HCT116 (cell line): ENCODE measurements around the gene G6PD. TPM values are rescaled to one million over a fixed set of nuclear protein-coding genes. Genes with fewer than 3 reads are reported as not detected.

ENCODE experiments used
- ATAC-seq: fragments of 200-7000 bp; cut with Tn5 transposase; 2 replicates; pipeline ENCODE4 v1.9.1; 2020; ENCODE audit warnings: mild to moderate bottlenecking, moderate library complexity
- BruUV-seq: library from RNA; stranded (reverse); fragments of 400-500 nt; replicated peaks from 2 replicates; lab custom pipeline; 2021; lab: Mats Ljungman, UMichigan
- CTCF ChIA-PET: fragments of 300-600 bp; sonication (Branson Sonifier 250); formaldehyde crosslinking; loops from one replicate; lab custom pipeline; 2021; ENCODE audit warnings: antibody characterized with exemption; lab: Charles Lee
- POLR2A ChIA-PET: fragments of 300-600, 350-600 bp; sonication (Branson Sonifier 250); formaldehyde crosslinking; loops from one replicate; lab custom pipeline; 2021; ENCODE audit warnings: antibody characterized with exemption; lab: Charles Lee
- RAD21 ChIA-PET, 2 experiments: fragments of 300-600 bp; sonication (Branson Sonifier 250); formaldehyde crosslinking; loops; one replicate each; lab custom pipeline; 2023; ENCODE audit warnings: low total read pairs in 2 of 2; ENCODE audit not compliant: uncharacterized antibody in 2 of 2, unreplicated experiment in 2 of 2, low non-redundant PET in 1 of 2; lab: Charles Lee
- DNase-seq: peaks from one replicate; pipeline ENCODE4 v3.0.0-alpha.2; 2010; ENCODE audit warnings: low read depth, low spot score
- H2AFZ ChIP-seq: fragments of 200-600 bp; shearing (Covaris generic), sonication (generic); 2 replicates; pipeline ENCODE4 v1.6.1; 2017; ENCODE audit warnings: low read depth, mixed run types, mixed read lengths, antibody characterized with exemption, low read length; ENCODE audit not compliant: poor library complexity, severe bottlenecking
- H3K27ac ChIP-seq: 2 replicates; pipeline ENCODE4 v1.5.1; 2012; ENCODE audit warnings: low read depth, low read length
- H3K27me3 ChIP-seq: fragments of 200-600 bp; sonication (generic); 2 replicates; pipeline ENCODE4 v1.6.1; 2016; ENCODE audit warnings: mixed run types, low read length, mixed read lengths; ENCODE audit not compliant: insufficient read depth
- H3K36me3 ChIP-seq, 2 experiments: fragments of 200-500 bp in 1 of 2; fragments of 200-600 bp in 1 of 2; sonication (Bioruptor generic) in 1 of 2; sonication (generic) in 1 of 2; 2 replicates each; pipeline versions ENCODE4 v1.5.1 to v1.6.1; 2014 to 2016; ENCODE audit warnings: low read length in 2 of 2, inconsistent platforms in 1 of 2, mixed read lengths in 1 of 2, mixed run types in 1 of 2; ENCODE audit not compliant: insufficient read depth in 2 of 2, control insufficient read depth in 1 of 2
- H3K4me1 ChIP-seq, 2 experiments: fragments of 200-600 bp in 1 of 2; sonication (generic) in 1 of 2; 2 replicates each; pipeline versions ENCODE4 v1.5.1 to v1.6.1; 2012 to 2017; ENCODE audit warnings: low read length in 2 of 2, inconsistent platforms in 1 of 2, mild to moderate bottlenecking in 1 of 2, mixed read lengths in 1 of 2, mixed run types in 1 of 2, moderate library complexity in 1 of 2; ENCODE audit not compliant: insufficient read depth in 2 of 2, control insufficient read depth in 1 of 2
- H3K4me2 ChIP-seq: fragments of 200-600 bp; sonication (generic); 2 replicates; pipeline ENCODE4 v1.6.1; 2017; ENCODE audit warnings: mixed run types, low read length, mixed read lengths
- H3K4me3 ChIP-seq, 2 experiments: fragments of 200-600 bp in 1 of 2; sonication (generic) in 1 of 2; replicated peaks in 1 of 2; 2 replicates each; pipeline ENCODE4 v1.5.1; 2011 to 2016; ENCODE audit warnings: low read length in 2 of 2, control low read depth in 1 of 2, low read depth in 1 of 2, mild to moderate bottlenecking in 1 of 2, mixed read lengths in 1 of 2, mixed run types in 1 of 2
- H3K79me2 ChIP-seq: fragments of 200-600 bp; sonication (generic); 2 replicates; pipeline ENCODE4 v1.6.1; 2017; ENCODE audit warnings: mild to moderate bottlenecking, mixed run types, low read length, moderate library complexity, mixed read lengths; ENCODE audit not compliant: insufficient read depth
- H3K9ac ChIP-seq: fragments of 200-600 bp; sonication (generic); 2 replicates; pipeline ENCODE4 v1.6.1; 2016; ENCODE audit warnings: low read length, mixed read lengths
- H3K9me2 ChIP-seq: fragments of 200-600 bp; sonication (generic), shearing (Covaris generic); 2 replicates; pipeline ENCODE4 v1.6.1; 2017; ENCODE audit warnings: mixed run types, mild to moderate bottlenecking, moderate library complexity; ENCODE audit not compliant: insufficient read depth
- H3K9me3 ChIP-seq, 2 experiments: fragments of 200-500 bp in 1 of 2; fragments of 200-600 bp in 1 of 2; sonication (Bioruptor generic) in 1 of 2; sonication (generic) in 1 of 2; 2 replicates each; pipeline ENCODE4 v1.6.1; 2014 to 2017; ENCODE audit warnings: low read length in 2 of 2, mixed read lengths in 2 of 2, inconsistent platforms in 1 of 2, low read depth in 1 of 2, mild to moderate bottlenecking in 1 of 2, mixed run types in 1 of 2, moderate library complexity in 1 of 2; ENCODE audit not compliant: control insufficient read depth in 1 of 2, insufficient read depth in 1 of 2
- H4K20me1 ChIP-seq: fragments of 200-600 bp; sonication (generic), shearing (Covaris generic); 2 replicates; pipeline ENCODE4 v1.6.1; 2017; ENCODE audit warnings: mixed run types, mild to moderate bottlenecking, moderate library complexity; ENCODE audit not compliant: insufficient read depth
- CBX3 ChIP-seq: IDR thresholded peaks from 2 replicates; pipeline ENCODE4 v1.6.1; 2012; ENCODE audit warnings: low read depth
- EGR1 ChIP-seq: IDR thresholded peaks from 2 replicates; pipeline ENCODE4 v1.6.1; 2012; ENCODE audit warnings: low read depth
- ELF1 ChIP-seq: IDR thresholded peaks from 2 replicates; pipeline ENCODE4 v1.6.1; 2012; ENCODE audit warnings: low read depth, borderline replicate concordance
- FOSL1 ChIP-seq: IDR thresholded peaks from 2 replicates; pipeline ENCODE4 v1.6.1; 2012; ENCODE audit warnings: low read depth
- JUND ChIP-seq: IDR thresholded peaks from 2 replicates; pipeline ENCODE4 v1.6.1; 2012
- POLR2A ChIP-seq: IDR thresholded peaks from 2 replicates; pipeline ENCODE4 v1.7.0; 2011; ENCODE audit warnings: borderline replicate concordance; ENCODE audit not compliant: insufficient read depth, insufficient read length; ENCODE audit errors: extremely low read depth
- POLR2AphosphoS5 ChIP-seq: IDR thresholded peaks from 2 replicates; pipeline ENCODE4 v1.6.1; 2011; ENCODE audit warnings: mild to moderate bottlenecking, low read depth, low read length, moderate library complexity
- RAD21 ChIP-seq: IDR thresholded peaks from 2 replicates; pipeline ENCODE4 v1.6.1; 2012; ENCODE audit warnings: low read depth, mild to moderate bottlenecking
- REST ChIP-seq: IDR thresholded peaks from 2 replicates; pipeline ENCODE4 v1.6.1; 2012; ENCODE audit warnings: low read depth
- SIN3A ChIP-seq: IDR thresholded peaks from 2 replicates; pipeline ENCODE4 v1.6.1; 2012; ENCODE audit warnings: low read depth
- SP1 ChIP-seq: IDR thresholded peaks from 2 replicates; pipeline ENCODE4 v1.6.1; 2012; ENCODE audit warnings: low read depth
- SRF ChIP-seq: IDR thresholded peaks from 2 replicates; pipeline ENCODE4 v1.6.1; 2012; ENCODE audit warnings: low read depth
- YY1 ChIP-seq: IDR thresholded peaks from 2 replicates; pipeline ENCODE4 v1.6.1; 2011; ENCODE audit warnings: low read length, low read depth, moderate library complexity, mild to moderate bottlenecking; ENCODE audit not compliant: insufficient replicate concordance; ENCODE audit errors: extremely low read depth
- ZFX ChIP-seq: fragments of 450-650 bp; IDR thresholded peaks from 2 replicates; pipeline ENCODE4 v1.6.1; 2017
- intact Hi-C: fragments of 100-400 bp; cut with micrococcal nuclease; formaldehyde crosslinking; loops from 2 replicates; pipeline ENCODE4 v1.10.0; 2022
- total RNA-seq: library from RNA; stranded (reverse); gene quantifications from one replicate; pipeline ENCODE4 v1.2.1, GENCODE V29; 2021; ENCODE audit not compliant: unreplicated experiment
- TF ChIP-seq, protein P1 (sequence below): IDR thresholded peaks from 2 replicates; pipeline ENCODE4 v1.6.1; 2012
- TF ChIP-seq, protein P2 (sequence below): IDR thresholded peaks from 2 replicates; pipeline ENCODE4 v1.6.1; 2011; ENCODE audit warnings: mild to moderate bottlenecking, low read length, moderate library complexity; ENCODE audit not compliant: insufficient replicate concordance; ENCODE audit errors: extremely low read depth
- TF ChIP-seq, protein P3 (sequence below), 3 experiments: fragments of 200-600 bp in 1 of 3; sonication (generic) in 1 of 3; IDR thresholded peaks in 2 of 3; conservative IDR thresholded peaks in 1 of 3; 2 replicates each; pipeline ENCODE4 v1.5.1; 2012 to 2017; ENCODE audit warnings: low read depth in 2 of 3, low read length in 2 of 3, antibody characterized with exemption in 1 of 3, borderline replicate concordance in 1 of 3, control low read depth in 1 of 3, mild to moderate bottlenecking in 1 of 3, mixed read lengths in 1 of 3, mixed run types in 1 of 3, moderate library complexity in 1 of 3; ENCODE audit not compliant: insufficient read depth in 1 of 3
- TF ChIP-seq, protein P4 (sequence below): IDR thresholded peaks from 2 replicates; pipeline ENCODE4 v1.6.1; 2012

The G6PD gene
- total RNA-seq, 1 experiment from 2014 or later, result 109 TPM

- no peak overlapping the region for H3K27ac ChIP-seq
- H3K9me2 ChIP-seq, result no peaks in the 10 kb centered on the region
- H3K79me2 ChIP-seq, result peaks cover 15% of the 10 kb centered on the region
- H3K27me3 ChIP-seq, result no peaks in the 10 kb centered on the region
- ATAC-seq (no peak), DNase-seq (no peak)
- H3K9ac ChIP-seq, result no peak overlapping the region
- no peak overlapping the region for H2AFZ ChIP-seq
- H3K9me3 ChIP-seq, result no peaks in the 10 kb centered on the region
- intact Hi-C loops, result no loop called here
- peaks cover 0 to 10% of the 10 kb centered on the region in 2 experiments; a peak in 1 of 4 replicates for H3K36me3 ChIP-seq
- H3K4me2 ChIP-seq, result no peak overlapping the region
- CTCF ChIA-PET, result no interaction called here
- POLR2A ChIA-PET, result no interaction called here
- no peak for TF ChIP-seq FOSL1
- TF ChIP-seq ELF1, result no peak
- no peak for TF ChIP-seq CBX3
- TF ChIP-seq JUND, result no peak
- no peak for TF ChIP-seq RAD21
- TF ChIP-seq, protein P1, sequence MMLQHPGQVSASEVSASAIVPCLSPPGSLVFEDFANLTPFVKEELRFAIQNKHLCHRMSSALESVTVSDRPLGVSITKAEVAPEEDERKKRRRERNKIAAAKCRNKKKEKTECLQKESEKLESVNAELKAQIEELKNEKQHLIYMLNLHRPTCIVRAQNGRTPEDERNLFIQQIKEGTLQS, result no peak
- no peak for TF ChIP-seq EGR1
- no peak for TF ChIP-seq SRF
- TF ChIP-seq, protein P2, sequence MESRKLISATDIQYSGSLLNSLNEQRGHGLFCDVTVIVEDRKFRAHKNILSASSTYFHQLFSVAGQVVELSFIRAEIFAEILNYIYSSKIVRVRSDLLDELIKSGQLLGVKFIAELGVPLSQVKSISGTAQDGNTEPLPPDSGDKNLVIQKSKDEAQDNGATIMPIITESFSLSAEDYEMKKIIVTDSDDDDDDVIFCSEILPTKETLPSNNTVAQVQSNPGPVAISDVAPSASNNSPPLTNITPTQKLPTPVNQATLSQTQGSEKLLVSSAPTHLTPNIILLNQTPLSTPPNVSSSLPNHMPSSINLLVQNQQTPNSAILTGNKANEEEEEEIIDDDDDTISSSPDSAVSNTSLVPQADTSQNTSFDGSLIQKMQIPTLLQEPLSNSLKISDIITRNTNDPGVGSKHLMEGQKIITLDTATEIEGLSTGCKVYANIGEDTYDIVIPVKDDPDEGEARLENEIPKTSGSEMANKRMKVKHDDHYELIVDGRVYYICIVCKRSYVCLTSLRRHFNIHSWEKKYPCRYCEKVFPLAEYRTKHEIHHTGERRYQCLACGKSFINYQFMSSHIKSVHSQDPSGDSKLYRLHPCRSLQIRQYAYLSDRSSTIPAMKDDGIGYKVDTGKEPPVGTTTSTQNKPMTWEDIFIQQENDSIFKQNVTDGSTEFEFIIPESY, result no peak
- no peak for TF ChIP-seq SP1
- TF ChIP-seq, protein P3, sequence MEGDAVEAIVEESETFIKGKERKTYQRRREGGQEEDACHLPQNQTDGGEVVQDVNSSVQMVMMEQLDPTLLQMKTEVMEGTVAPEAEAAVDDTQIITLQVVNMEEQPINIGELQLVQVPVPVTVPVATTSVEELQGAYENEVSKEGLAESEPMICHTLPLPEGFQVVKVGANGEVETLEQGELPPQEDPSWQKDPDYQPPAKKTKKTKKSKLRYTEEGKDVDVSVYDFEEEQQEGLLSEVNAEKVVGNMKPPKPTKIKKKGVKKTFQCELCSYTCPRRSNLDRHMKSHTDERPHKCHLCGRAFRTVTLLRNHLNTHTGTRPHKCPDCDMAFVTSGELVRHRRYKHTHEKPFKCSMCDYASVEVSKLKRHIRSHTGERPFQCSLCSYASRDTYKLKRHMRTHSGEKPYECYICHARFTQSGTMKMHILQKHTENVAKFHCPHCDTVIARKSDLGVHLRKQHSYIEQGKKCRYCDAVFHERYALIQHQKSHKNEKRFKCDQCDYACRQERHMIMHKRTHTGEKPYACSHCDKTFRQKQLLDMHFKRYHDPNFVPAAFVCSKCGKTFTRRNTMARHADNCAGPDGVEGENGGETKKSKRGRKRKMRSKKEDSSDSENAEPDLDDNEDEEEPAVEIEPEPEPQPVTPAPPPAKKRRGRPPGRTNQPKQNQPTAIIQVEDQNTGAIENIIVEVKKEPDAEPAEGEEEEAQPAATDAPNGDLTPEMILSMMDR (IDR thresholded peaks at IDR 0.05 in 2 of 3, conservative IDR thresholded peaks at IDR 0.05 in 1 of 3; ENCODE audit: borderline replicate concordance in 1 of 3, insufficient read depth in 1 of 3, low read depth in 2 of 3, low read length in 2 of 3), result no peak
- TF ChIP-seq, protein P4, sequence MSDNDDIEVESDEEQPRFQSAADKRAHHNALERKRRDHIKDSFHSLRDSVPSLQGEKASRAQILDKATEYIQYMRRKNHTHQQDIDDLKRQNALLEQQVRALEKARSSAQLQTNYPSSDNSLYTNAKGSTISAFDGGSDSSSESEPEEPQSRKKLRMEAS, result no peak
- TF ChIP-seq POLR2AphosphoS5, result no peak
- no peak for TF ChIP-seq POLR2A
- no peak for TF ChIP-seq SIN3A
- no peak for TF ChIP-seq YY1
- no peak for TF ChIP-seq REST
- no peak for TF ChIP-seq ZFX
- BruUV-seq, result no TSS peak
- no peak overlapping the region for H3K4me3 ChIP-seq
- H3K4me1 ChIP-seq, result peaks cover 10 to 32% of the 10 kb centered on the region in 2 experiments
- H4K20me1 ChIP-seq, result no peaks in the 10 kb centered on the region
- RAD21 ChIA-PET, result no interaction called here
Measured at GRCh38 chrX:154483325-154483724, 63.3 kb downstream of the G6PD start.
